HFFc6 (cell line): ENCODE data around the gene ADGRE3. TPM values are rescaled to one million over a fixed set of nuclear protein-coding genes. Genes with fewer than 3 reads are reported as not detected.
"Not testable (repeated sequence)": the region's sequence is repeated elsewhere in the genome, so short reads cannot be mapped to it uniquely, and the experiment has no call there.

ENCODE experiments used
- DNase-seq: peaks from one replicate; pipeline ENCODE4 v3.0.0-alpha.2; 2018
- H3K27ac Mint-ChIP-seq: 2 replicates; pipeline ENCODE4 v1.8.0; 2020; ENCODE audit warnings: mild to moderate bottlenecking, mixed read lengths
- H3K27me3 Mint-ChIP-seq: 2 replicates; pipeline ENCODE4 v1.8.0; 2021; ENCODE audit warnings: mild to moderate bottlenecking, moderate library complexity, mixed read lengths; ENCODE audit not compliant: insufficient read depth
- H3K36me3 Mint-ChIP-seq: 2 replicates; pipeline ENCODE4 v1.8.0; 2021; ENCODE audit warnings: low read depth, mixed read lengths
- H3K4me1 Mint-ChIP-seq: 2 replicates; pipeline ENCODE4 v1.8.0; 2020; ENCODE audit warnings: low read depth, mixed read lengths
- H3K4me3 Mint-ChIP-seq: 2 replicates; pipeline ENCODE4 v1.8.0; 2020; ENCODE audit warnings: mild to moderate bottlenecking, moderate library complexity, mixed read lengths
- H3K9me3 Mint-ChIP-seq: 2 replicates; pipeline ENCODE4 v1.8.0; 2020; ENCODE audit warnings: mild to moderate bottlenecking, mixed read lengths
- total RNA-seq, 6 experiments: library from RNA; stranded (reverse); fragmentation: NEBNext Ultra II Directional; extraction: Animal tissue kit (Norgen Biotek cat#: 25700); gene quantifications; 2 replicates in 1 of 6; 3 replicates in 5 of 6; pipeline ENCODE4 v1.2.3, GENCODE V29; 2021
- TF ChIP-seq, protein P1 (sequence below): fragments of 200-600 bp; sonication (generic); IDR thresholded peaks from 2 replicates; pipeline ENCODE4 v1.5.0; 2021; ENCODE audit warnings: antibody characterized with exemption, mild to moderate bottlenecking

Gene ADGRE3
- total RNA-seq, 6 experiments from 2014 or later = not detected

DNA sequence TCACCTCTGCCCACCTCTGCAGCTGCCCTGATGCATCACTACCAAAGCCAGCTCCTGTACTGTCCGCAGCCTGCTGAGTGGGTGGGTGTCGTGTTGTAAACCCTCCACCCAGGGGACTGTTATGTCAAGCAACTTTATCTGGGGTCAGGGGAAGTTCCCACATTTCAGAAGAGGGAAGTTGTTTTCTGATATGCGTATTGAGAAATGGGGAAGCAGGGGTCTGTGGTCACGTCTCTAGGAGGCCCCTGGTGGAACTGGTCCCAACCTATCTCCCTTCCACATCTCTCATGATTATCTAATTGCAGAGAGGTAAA, 60.6 kb downstream of the ADGRE3 start:
- TF ChIP-seq, protein P1, sequence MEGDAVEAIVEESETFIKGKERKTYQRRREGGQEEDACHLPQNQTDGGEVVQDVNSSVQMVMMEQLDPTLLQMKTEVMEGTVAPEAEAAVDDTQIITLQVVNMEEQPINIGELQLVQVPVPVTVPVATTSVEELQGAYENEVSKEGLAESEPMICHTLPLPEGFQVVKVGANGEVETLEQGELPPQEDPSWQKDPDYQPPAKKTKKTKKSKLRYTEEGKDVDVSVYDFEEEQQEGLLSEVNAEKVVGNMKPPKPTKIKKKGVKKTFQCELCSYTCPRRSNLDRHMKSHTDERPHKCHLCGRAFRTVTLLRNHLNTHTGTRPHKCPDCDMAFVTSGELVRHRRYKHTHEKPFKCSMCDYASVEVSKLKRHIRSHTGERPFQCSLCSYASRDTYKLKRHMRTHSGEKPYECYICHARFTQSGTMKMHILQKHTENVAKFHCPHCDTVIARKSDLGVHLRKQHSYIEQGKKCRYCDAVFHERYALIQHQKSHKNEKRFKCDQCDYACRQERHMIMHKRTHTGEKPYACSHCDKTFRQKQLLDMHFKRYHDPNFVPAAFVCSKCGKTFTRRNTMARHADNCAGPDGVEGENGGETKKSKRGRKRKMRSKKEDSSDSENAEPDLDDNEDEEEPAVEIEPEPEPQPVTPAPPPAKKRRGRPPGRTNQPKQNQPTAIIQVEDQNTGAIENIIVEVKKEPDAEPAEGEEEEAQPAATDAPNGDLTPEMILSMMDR = no peak
- Mint-ChIP-seq H3K27me3 (peaks cover 5% of the 10 kb centered on the region), H3K4me1 (no peaks in the 10 kb centered on the region), H3K27ac (no peak overlapping the region), H3K36me3 (peaks cover 6% of the 10 kb centered on the region; the same call in 1 of the 2 replicates), H3K4me3 (no peak overlapping the region), H3K9me3 (peaks cover 17% of the 10 kb centered on the region)
- DNase-seq = no peak

DNA sequence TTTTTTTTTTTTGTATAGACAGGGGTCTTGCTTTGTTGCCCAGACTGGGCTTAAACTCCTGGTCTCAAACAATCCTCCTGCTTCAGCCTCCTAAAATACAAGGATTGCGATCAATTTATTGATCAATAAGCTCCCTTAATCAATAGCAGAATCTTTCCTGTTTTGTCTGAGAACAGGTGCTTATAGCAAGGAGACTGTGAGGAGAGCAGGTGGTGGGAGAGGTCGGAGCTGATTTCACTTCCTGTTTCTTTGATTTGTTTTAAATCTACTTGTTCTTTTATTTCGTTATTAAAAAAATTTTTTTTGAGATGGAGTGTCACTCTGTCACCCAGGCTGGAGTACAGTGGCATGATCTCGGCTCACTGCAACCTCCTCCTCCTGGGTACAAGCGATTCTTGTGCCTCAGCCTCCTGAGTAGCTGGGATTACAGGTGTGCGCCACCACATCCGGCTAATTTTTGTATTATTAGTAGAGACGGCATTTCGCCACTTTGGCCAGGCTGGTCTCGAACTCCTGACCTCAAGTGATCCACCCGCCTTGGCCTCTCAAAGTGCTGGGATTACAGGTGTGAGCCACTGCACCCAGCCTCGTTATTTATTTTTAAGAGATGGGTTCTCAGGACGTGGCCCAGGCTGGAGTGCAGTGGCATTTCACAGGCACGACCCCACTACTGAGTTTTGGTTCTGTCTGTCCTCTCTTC, 61.1 kb downstream of the ADGRE3 start:
- H3K4me1 Mint-ChIP-seq, H3K4me3 Mint-ChIP-seq, DNase-seq, H3K27ac Mint-ChIP-seq, H3K36me3 Mint-ChIP-seq, H3K27me3 Mint-ChIP-seq: not testable (repeated sequence)
- H3K9me3 Mint-ChIP-seq = peaks cover 12% of the 10 kb centered on the region

DNA sequence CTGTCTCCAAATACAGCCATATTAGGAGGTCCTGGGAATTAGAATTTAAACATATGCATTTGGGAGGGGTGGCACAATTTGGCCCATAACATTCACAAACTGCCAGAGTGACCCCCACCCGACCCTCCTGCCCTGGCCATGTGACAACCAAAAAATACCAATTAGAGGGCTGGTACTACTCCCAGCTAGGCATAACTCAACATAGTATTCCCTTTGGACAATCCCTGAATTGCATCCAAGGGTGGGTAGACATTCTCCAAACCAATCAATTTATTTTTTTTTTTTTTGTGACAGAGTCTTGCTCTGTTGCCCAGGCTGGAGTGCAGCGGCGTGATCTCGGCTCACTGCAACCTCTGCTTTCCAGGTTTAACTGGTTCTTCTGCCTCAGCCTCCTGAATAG, 62.0 kb downstream of the ADGRE3 start:
- H3K27ac Mint-ChIP-seq = no peak overlapping the region
- peaks cover 6% of the 10 kb centered on the region; the same call in 1 of the 2 replicates for H3K36me3 Mint-ChIP-seq
- peaks cover 11% of the 10 kb centered on the region for H3K9me3 Mint-ChIP-seq
- H3K27me3 Mint-ChIP-seq = peaks cover 5% of the 10 kb centered on the region
- TF ChIP-seq, protein P1 = no peak
- H3K4me3 Mint-ChIP-seq = no peak overlapping the region
- no peaks in the 10 kb centered on the region for H3K4me1 Mint-ChIP-seq
- DNase-seq = no peak

DNA sequence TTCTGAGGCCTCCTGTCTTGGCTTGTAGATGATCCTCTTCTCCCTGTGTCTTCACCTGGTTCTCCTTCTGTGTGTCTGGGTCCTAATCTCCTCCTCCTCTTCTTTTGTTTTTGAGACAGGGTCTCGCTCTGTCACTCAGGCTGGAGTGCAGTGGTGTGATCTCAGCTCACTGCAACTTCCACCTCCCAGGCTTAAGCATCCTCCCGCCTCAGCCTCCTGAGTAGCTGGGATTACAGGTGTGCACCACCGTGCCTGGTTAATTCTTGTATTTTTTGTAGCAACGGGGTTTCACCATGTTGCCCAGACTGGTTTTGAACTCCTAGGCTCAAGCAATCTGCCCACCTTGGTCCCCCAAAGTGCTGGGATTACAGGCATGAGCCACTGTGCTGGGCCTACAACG, 62.4 kb downstream of the ADGRE3 start:
- not testable (repeated sequence) for H3K4me1 Mint-ChIP-seq

DNA sequence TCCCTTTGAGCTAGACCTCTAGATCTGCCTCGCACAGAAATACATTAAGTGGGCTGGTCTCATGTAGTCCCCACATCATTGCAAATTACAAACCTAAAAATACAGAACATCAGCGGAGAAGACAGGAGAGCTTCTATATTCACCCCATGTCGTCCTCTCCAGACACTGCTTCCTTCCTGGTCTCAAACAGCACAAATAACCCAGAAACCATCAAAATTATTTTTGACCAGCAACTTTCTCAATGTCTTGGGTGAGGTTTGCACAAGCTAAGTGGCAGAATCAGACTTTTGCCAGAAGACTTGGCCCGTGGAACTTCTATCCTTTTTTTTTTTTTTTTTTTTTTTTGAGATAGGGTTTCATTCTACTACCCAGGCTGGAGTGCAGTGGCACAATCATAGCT, 63.6 kb downstream of the ADGRE3 start:
- no peak overlapping the region for H3K27ac Mint-ChIP-seq
- H3K4me3 Mint-ChIP-seq = no peak overlapping the region
- peaks cover 5% of the 10 kb centered on the region for H3K27me3 Mint-ChIP-seq
- TF ChIP-seq, protein P1 = no peak
- peaks cover 1% of the 10 kb centered on the region for H3K9me3 Mint-ChIP-seq
- DNase-seq = no peak
- peaks cover 1% of the 10 kb centered on the region; the same call in 1 of the 2 replicates for H3K36me3 Mint-ChIP-seq
- no peaks in the 10 kb centered on the region for H3K4me1 Mint-ChIP-seq

More for the DNA sequence above, 62.4 kb downstream of the ADGRE3 start:
- not testable (repeated sequence) for H3K27ac Mint-ChIP-seq, H3K4me3 Mint-ChIP-seq, H3K27me3 Mint-ChIP-seq, DNase-seq, H3K36me3 Mint-ChIP-seq
- peaks cover 11% of the 10 kb centered on the region for H3K9me3 Mint-ChIP-seq

DNA sequence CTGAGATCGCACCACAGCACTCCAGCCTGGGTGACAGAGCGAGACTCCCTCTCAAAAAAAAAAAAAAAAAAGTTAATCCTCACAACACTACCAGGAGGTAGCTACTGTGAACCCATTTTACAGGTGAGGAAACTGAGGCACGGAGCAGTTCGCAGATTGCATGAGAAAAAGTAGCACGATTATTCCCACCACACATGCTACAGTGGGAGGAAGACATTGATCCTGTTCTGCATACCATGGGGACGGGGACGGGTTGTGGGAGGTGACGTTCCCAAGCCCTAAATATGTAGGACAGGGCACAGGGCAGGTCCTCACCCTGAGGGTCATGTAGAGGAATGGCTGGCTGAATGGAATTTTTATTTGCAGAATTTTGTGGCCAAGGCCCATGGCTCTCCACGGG, 68.0 kb downstream of the ADGRE3 start:
- Mint-ChIP-seq H3K4me3 (no peak overlapping the region), H3K27ac (no peak overlapping the region), H3K27me3 (peaks cover 8% of the 10 kb centered on the region), H3K9me3 (peaks cover 4% of the 10 kb centered on the region; the same call in 1 of the 2 replicates), H3K4me1 (no peaks in the 10 kb centered on the region), H3K36me3 (no peaks in the 10 kb centered on the region)
- TF ChIP-seq, protein P1 = no peak
- no peak for DNase-seq
